ENCODE results near the gene TMEM101. TPM values are rescaled to one million over a fixed set of nuclear protein-coding genes. Genes with fewer than 3 reads are reported as not detected.
"Not testable (repeated sequence)": the region's sequence is repeated elsewhere in the genome, so short reads cannot be mapped to it uniquely, and the experiment has no call there.

Gene TMEM101
- total RNA-seq, 2 donors from 2014 or later: 32.5 TPM

GRCh38 chr17:44039829-44040635 lies 25.3 kb upstream of the TMEM101 start:
- Mint-ChIP-seq H3K9me3 (no peaks in the 10 kb centered on the region), H3K4me3 (no peak overlapping the region), H3K27ac (no peak overlapping the region), H3K4me1 (ENCODE audit: low read depth in 2 of 2) (peaks cover 14 to 18% of the 10 kb centered on the region in 2 donors), H3K36me3 (peaks cover 9% of the 10 kb centered on the region), H3K27me3 (no peaks in the 10 kb centered on the region)
- no peak for DNase-seq (ENCODE audit: low spot score)
- ATAC-seq: no peak

GRCh38 chr17:44038604-44039011 lies 23.8 kb upstream of the TMEM101 start:
- peaks cover 17% of the 10 kb centered on the region for H3K36me3 Mint-ChIP-seq
- no peaks in the 10 kb centered on the region for H3K9me3 Mint-ChIP-seq
- H3K27me3 Mint-ChIP-seq: no peaks in the 10 kb centered on the region
- no peak overlapping the region for H3K27ac Mint-ChIP-seq
- H3K4me1 Mint-ChIP-seq (ENCODE audit: low read depth in 2 of 2): peaks cover 14 to 21% of the 10 kb centered on the region in 2 donors
- no peak for ATAC-seq
- no peak overlapping the region for H3K4me3 Mint-ChIP-seq
- no peak for DNase-seq (ENCODE audit: low spot score)

DNA sequence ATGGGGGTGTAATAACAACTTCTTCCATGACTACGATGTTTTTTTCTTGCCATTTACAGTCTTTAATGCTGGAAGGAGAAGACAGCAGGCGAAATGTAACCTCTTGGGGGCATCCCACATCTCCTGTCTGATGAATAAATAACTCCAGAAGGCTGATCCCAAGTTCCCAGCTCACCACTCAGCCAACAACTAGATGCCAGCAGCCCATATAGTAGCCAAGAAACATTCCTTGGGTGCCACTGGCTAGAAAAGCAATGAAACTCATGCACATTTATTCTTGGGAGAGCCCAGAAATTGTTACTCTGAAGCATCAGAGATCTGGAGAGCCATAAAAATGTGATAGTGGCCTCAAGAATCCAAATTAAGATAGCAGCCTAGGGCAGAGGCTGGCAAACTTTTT lies 22.7 kb upstream of the TMEM101 start:
- peaks cover 18% of the 10 kb centered on the region for H3K36me3 Mint-ChIP-seq
- H3K4me3 Mint-ChIP-seq: no peak overlapping the region
- ATAC-seq (no peak), DNase-seq (ENCODE audit: low spot score) (no peak)
- no peaks in the 10 kb centered on the region for H3K9me3 Mint-ChIP-seq
- H3K27ac Mint-ChIP-seq: no peak overlapping the region
- H3K27me3 Mint-ChIP-seq: no peaks in the 10 kb centered on the region
- H3K4me1 Mint-ChIP-seq (ENCODE audit: low read depth in 2 of 2): peaks cover 14 to 17% of the 10 kb centered on the region in 2 donors

- H3K27me3 Mint-ChIP-seq: not testable (repeated sequence)
These were observed 19.9 kb upstream of the TMEM101 start for GRCh38 chr17:44034688-44035087.

GRCh38 chr17:44033861-44034408 lies 19.2 kb upstream of the TMEM101 start:
- ATAC-seq (no peak), DNase-seq (ENCODE audit: low spot score) (no peak)
- Mint-ChIP-seq H3K4me3 (no peak overlapping the region), H3K9me3 (no peaks in the 10 kb centered on the region), H3K27ac (peak overlapping the region in 1 of 2 donors; percentile 6), H3K36me3 (peaks cover 14% of the 10 kb centered on the region), H3K27me3 (no peaks in the 10 kb centered on the region), H3K4me1 (ENCODE audit: low read depth in 2 of 2) (peaks cover 6 to 12% of the 10 kb centered on the region in 2 donors)

More at GRCh38 chr17:44034688-44035087, 19.9 kb upstream of the TMEM101 start:
- H3K9me3 Mint-ChIP-seq; H3K4me1 Mint-ChIP-seq (ENCODE audit: low read depth in 2 of 2); DNase-seq (ENCODE audit: low spot score); H3K27ac Mint-ChIP-seq; H3K4me3 Mint-ChIP-seq; ATAC-seq: not testable (repeated sequence)
- H3K36me3 Mint-ChIP-seq: peaks cover 14% of the 10 kb centered on the region

GRCh38 chr17:44030482-44030881 lies 15.7 kb upstream of the TMEM101 start:
- Mint-ChIP-seq H3K9me3 (no peaks in the 10 kb centered on the region), H3K4me3 (no peak overlapping the region), H3K36me3 (peaks cover 9% of the 10 kb centered on the region), H3K27me3 (no peaks in the 10 kb centered on the region), H3K27ac (no peak overlapping the region), H3K4me1 (ENCODE audit: low read depth in 2 of 2) (peaks cover 6 to 12% of the 10 kb centered on the region in 2 donors)
- DNase-seq (ENCODE audit: low spot score): no peak
- ATAC-seq: no peak

GRCh38 chr17:44029736-44030135 lies 15.0 kb upstream of the TMEM101 start:
- H3K27me3 Mint-ChIP-seq: no peaks in the 10 kb centered on the region
- no peaks in the 10 kb centered on the region for H3K9me3 Mint-ChIP-seq
- H3K4me1 Mint-ChIP-seq (ENCODE audit: low read depth in 2 of 2): peaks cover 6 to 12% of the 10 kb centered on the region in 2 donors
- peaks cover 9% of the 10 kb centered on the region for H3K36me3 Mint-ChIP-seq
- ATAC-seq: no peak
- DNase-seq (ENCODE audit: low spot score): no peak
- no peak overlapping the region for H3K4me3 Mint-ChIP-seq
- no peak overlapping the region for H3K27ac Mint-ChIP-seq

- DNase-seq (ENCODE audit: low spot score): no peak
- peak in 1 of 2 donors; percentile 14 for ATAC-seq
- Mint-ChIP-seq H3K27ac (no peak overlapping the region), H3K27me3 (no peaks in the 10 kb centered on the region), H3K4me3 (no peak overlapping the region), H3K36me3 (no peaks in the 10 kb centered on the region), H3K4me1 (ENCODE audit: low read depth in 2 of 2) (peaks cover 0 to 13% of the 10 kb centered on the region in 2 donors), H3K9me3 (no peaks in the 10 kb centered on the region)
These were observed 10.1 kb upstream of the TMEM101 start for GRCh38 chr17:44024853-44025252.

DNA sequence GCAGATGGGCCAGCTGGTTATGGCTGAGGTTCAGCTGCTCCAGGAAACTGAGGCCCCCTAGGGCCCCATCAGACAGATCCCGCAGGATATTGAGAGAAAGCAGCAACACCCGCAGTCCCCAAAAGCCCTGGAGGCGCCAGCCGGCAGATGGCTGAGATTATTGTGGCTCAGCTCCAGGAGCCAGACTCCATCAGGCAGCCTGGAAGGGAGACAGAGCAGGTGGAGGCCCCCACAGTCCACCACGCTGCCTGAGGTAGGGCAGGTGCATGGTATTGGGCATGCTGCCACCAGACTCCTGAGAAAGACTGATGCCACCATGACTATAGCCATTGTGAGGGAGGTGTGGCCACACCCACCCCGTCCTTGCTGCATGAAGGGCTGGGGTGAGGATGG lies 9.5 kb upstream of the TMEM101 start:
- Mint-ChIP-seq H3K4me1 (ENCODE audit: low read depth in 2 of 2) (peaks cover 0 to 7% of the 10 kb centered on the region in 2 donors), H3K9me3 (no peaks in the 10 kb centered on the region), H3K27ac (no peak overlapping the region), H3K4me3 (no peak overlapping the region), H3K36me3 (no peaks in the 10 kb centered on the region), H3K27me3 (no peaks in the 10 kb centered on the region)
- no peak for DNase-seq (ENCODE audit: low spot score)
- peak in 1 of 2 donors; percentile 51 for ATAC-seq

- Mint-ChIP-seq H3K4me1 (ENCODE audit: low read depth in 2 of 2) (peaks cover 0 to 5% of the 10 kb centered on the region in 2 donors), H3K36me3 (no peaks in the 10 kb centered on the region), H3K4me3 (no peak overlapping the region), H3K27ac (no peak overlapping the region), H3K9me3 (no peaks in the 10 kb centered on the region), H3K27me3 (no peaks in the 10 kb centered on the region)
- no peak for ATAC-seq
- DNase-seq (ENCODE audit: low spot score): no peak
These were observed 8.9 kb upstream of the TMEM101 start for GRCh38 chr17:44023545-44024270.

GRCh38 chr17:44022246-44022645 lies 7.5 kb upstream of the TMEM101 start:
- no peaks in the 10 kb centered on the region for H3K27me3 Mint-ChIP-seq
- ATAC-seq (no peak), DNase-seq (ENCODE audit: low spot score) (no peak)
- H3K4me1 Mint-ChIP-seq (ENCODE audit: low read depth in 2 of 2): peaks cover 0 to 5% of the 10 kb centered on the region in 2 donors
- H3K9me3 Mint-ChIP-seq: no peaks in the 10 kb centered on the region
- no peaks in the 10 kb centered on the region for H3K36me3 Mint-ChIP-seq
- no peak overlapping the region for H3K4me3 Mint-ChIP-seq
- peak overlapping the region in 1 of 2 donors; percentile 8 for H3K27ac Mint-ChIP-seq

DNA sequence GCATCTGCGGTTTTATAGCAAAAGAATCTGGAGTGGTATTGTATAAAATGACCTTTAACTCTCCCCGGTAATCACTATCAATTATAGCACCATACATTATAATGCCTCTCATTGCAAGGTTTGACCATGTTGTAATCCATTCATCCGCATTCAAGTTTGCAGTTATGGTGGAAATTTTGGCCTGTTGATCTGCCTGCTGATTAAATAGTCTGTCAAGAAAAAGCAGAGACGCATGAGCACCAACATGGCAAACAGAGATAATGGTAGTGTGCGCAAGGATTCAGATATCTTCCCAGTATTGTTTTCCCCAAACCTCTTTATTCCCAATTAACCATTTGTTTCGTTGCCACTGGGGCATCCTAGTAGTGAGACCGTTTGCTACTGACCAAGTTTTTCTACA lies 6.5 kb upstream of the TMEM101 start:
- not testable (repeated sequence) for ATAC-seq; H3K9me3 Mint-ChIP-seq; H3K36me3 Mint-ChIP-seq; H3K4me1 Mint-ChIP-seq (ENCODE audit: low read depth in 2 of 2); DNase-seq (ENCODE audit: low spot score); H3K27ac Mint-ChIP-seq; H3K27me3 Mint-ChIP-seq; H3K4me3 Mint-ChIP-seq

DNA sequence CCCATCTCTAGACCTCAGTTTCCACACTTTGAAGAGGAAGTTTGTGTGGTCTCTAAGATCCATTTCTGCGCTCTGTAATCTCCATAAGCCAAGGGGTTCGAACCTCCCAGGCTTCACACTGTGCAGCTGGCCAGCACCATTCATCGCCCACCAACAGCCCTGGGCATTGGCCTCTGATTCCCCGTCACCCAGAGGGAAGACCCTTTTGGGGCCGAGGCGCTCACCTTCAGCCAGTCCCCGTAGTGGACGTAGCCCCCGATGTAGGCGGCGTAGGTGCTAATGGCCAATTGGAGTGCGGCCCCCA lies 678 bp downstream of the TMEM101 start:
- H3K9me3 Mint-ChIP-seq: no peaks in the 10 kb centered on the region
- H3K4me1 Mint-ChIP-seq (ENCODE audit: low read depth in 2 of 2): peaks cover 8 to 10% of the 10 kb centered on the region in 2 donors
- ATAC-seq (peak in 1 of 2 donors; percentile 8), DNase-seq (ENCODE audit: low spot score) (no peak)
- no peaks in the 10 kb centered on the region for H3K27me3 Mint-ChIP-seq
- peak overlapping the region; percentile 93 to 99 for H3K27ac Mint-ChIP-seq
- H3K4me3 Mint-ChIP-seq: peak overlapping the region; percentile 100
- no peaks in the 10 kb centered on the region for H3K36me3 Mint-ChIP-seq

DNA sequence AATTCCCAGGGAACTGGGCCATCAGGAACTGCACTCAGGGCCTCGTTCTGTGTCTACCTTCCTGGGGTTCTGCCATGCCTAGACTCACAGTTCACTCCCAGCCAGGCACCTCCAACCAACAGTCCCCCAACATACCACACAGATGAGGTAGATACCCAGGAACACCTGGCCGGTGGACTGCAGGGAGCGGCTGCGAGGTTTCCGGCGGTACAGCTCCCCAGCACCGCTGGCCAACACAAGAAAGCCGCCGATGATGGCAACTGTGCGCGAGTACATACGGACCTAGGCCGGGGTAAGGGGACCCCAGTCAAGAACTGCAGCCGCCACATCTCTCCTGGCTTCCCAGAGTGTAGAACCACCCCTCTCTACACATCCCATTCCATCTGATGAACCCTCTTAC lies 1.9 kb downstream of the TMEM101 start:
- Mint-ChIP-seq H3K27ac (no peak overlapping the region), H3K36me3 (no peaks in the 10 kb centered on the region), H3K27me3 (peaks cover 0 to 2% of the 10 kb centered on the region in 2 donors), H3K9me3 (no peaks in the 10 kb centered on the region), H3K4me1 (ENCODE audit: low read depth in 2 of 2) (peaks cover 14 to 16% of the 10 kb centered on the region in 2 donors), H3K4me3 (no peak overlapping the region)
- DNase-seq (ENCODE audit: low spot score): no peak
- no peak for ATAC-seq

All from natural killer cell treated with Interleukin-12 subunit alpha and Interleukin-12 subunit beta and Interleukin-15 and Interleukin-18, amount 100 ng/mL, for 72 hours (primary cell).